ENCODE data around the gene GJB3. TPM values are rescaled to one million over a fixed set of nuclear protein-coding genes. Genes with fewer than 3 reads are reported as not detected.

Gene GJB3
- total RNA-seq (2011; cell fraction: chromatin; rRNA removed; ENCODE audit: low replicate concordance): not detected in 2 replicates
- not detected in 2 replicates for total RNA-seq (2011; cell fraction: nucleolus; rRNA removed)
- not detected in 2 replicates for total RNA-seq (2011; cell fraction: nucleoplasm; rRNA removed)
- total RNA-seq (2014; rRNA removed) (not detected in 2 replicates), total RNA-seq (2014; rRNA removed; fragmentation: Illumina TruSeq; extraction: Trizol) (not detected in 2 replicates), total RNA-seq (2015; rRNA removed; fragmentation: Illumina TruSeq; extraction: Trizol) (not detected in 2 replicates), total RNA-seq (2021) (not detected in 2 replicates), polyA plus RNA-seq (2011; rRNA removed) (not detected in 2 replicates), polyA plus RNA-seq (2014; fragmentation: Illumina TruSeq; extraction: Trizol) (not detected in 2 replicates), polyA plus RNA-seq (2014; fragmentation: Nextera tagmentation; extraction: Ambion mirVana) (not detected), polyA plus RNA-seq (2014; rRNA removed) (not detected in 2 replicates), polyA minus RNA-seq (2011; rRNA and poly(A)+ RNA removed) (not detected in 2 replicates), Bru-seq, nascent RNA (percentile 12 among the genes with signal in this experiment), BruChase-seq, experiment 1, labeled RNA remaining after a 2-hour chase (percentile 18 among the genes with signal in this experiment), BruChase-seq, experiment 2, labeled RNA remaining after a 6-hour chase (percentile 13 among the genes with signal in this experiment)
- not detected in 2 replicates for polyA plus RNA-seq (2011; cell fraction: cytosol; rRNA removed)
- polyA plus RNA-seq (2011; cell fraction: nucleus; rRNA removed): not detected in 2 replicates
- polyA plus RNA-seq (2012): 0.10 TPM in 1 of 2 replicates, not detected in the other
- polyA minus RNA-seq (2011; cell fraction: cytosol; rRNA and poly(A)+ RNA removed): not detected in 2 replicates
- not detected in 2 replicates for polyA minus RNA-seq (2011; cell fraction: nucleus; rRNA and poly(A)+ RNA removed)
- long read RNA-seq, experiment 1: 0 reads
- long read RNA-seq, experiment 2: 0 reads
- long read RNA-seq, experiment 3: 0 reads

DNA sequence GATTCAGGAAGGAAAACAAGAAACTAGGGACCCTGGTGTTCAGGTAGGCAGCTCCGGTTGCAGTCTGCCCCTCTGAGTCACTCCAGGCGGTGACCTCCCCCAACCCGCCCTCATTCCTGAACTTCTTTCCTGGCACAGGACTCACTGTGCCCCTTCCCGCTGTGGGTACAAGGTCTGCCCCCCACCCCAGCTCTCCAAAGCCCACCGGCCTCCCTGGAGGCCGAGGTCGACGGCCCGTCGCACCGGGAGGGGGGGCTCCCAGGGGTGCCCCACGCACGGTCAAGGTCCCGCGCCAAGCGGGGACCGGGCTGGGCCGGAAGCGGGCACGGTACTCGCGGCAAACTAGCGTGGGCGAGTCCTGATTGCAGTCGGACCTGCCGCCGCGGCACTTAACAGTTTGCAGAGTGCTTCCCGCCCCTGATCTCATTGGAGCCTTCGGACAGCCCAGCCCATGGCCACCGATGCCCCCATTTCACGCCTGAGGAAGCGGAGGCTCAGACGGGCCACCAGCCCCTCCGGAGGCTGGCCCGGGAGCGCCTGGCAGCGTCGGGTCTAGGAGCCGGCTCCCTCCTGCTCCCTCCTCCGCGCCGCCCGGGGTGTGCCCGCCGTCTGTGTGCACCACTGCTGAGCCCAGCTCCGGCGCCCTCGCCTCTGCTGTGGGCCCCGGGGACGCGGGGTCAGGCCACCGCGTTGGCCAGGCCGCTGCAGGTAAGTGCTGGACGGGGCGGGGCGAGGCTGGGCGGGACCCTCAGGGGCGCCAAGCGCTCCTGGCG is at the start of gene GJB3:
Gene GJB3 (plus strand): TSS at position 144 of the 773 bp plus-strand sequence. CDS start 3,549 bp downstream, outside the sequence.
- no TSS peak for BruUV-seq (replicated peaks)
- ATAC-seq (no peak), FAIRE-seq (no peak), DNase-seq (ENCODE audit: extremely low read depth in 1 of 4, low spot score in 3 of 4) (peak in 2 of 4 experiments; percentile 36 to 38)
- intact Hi-C loops (cut with micrococcal nuclease) (no loop called here), in situ Hi-C loops (cut with MboI) (no loop called here)
- Histone ChIP-seq H3K9ac (ENCODE audit: insufficient read depth in 1 of 2, low read depth in 2 of 2, low read length in 2 of 2) (peak within 1 kb of the TSS in 1 of 2 experiments; percentile 10; a peak in 1 of 4 replicates), H3K4me3 (no peak within 1 kb of the TSS), H3K27ac (ENCODE audit: extremely low read depth, low read depth, low read length) (no peak within 1 kb of the TSS), H3K4me1 (replicated peaks in 1 of 2; ENCODE audit: control insufficient read depth in 2 of 2, insufficient read depth in 2 of 2, low read length in 2 of 2) (peaks cover 0 to 16% of the 10 kb centered on the region in 2 experiments; a peak in 1 of 5 replicates), H3K9me3 (replicated peaks; ENCODE audit: control insufficient read depth, insufficient read depth, low read depth, low read length) (no peaks in the 10 kb centered on the region), H3K79me2 (ENCODE audit: control insufficient read depth, insufficient read depth, low read length) (no peaks in the 10 kb centered on the region), H3K27me3 (ENCODE audit: control insufficient read depth in 2 of 2, insufficient read depth in 2 of 2, low read length in 2 of 2) (peaks cover 49 to 87% of the 10 kb centered on the region in 2 experiments), H4K20me1 (replicated peaks; ENCODE audit: control insufficient read depth, insufficient read depth, low read length) (0 out of 2 replicates have a peak, but pooled peaks cover under 1% of the 10 kb centered on the region), H3K4me2 (ENCODE audit: insufficient read depth, low read length) (no peak within 1 kb of the TSS), H3K9me1 (ENCODE audit: control insufficient read depth, insufficient read depth, low read length) (peaks cover 3% of the 10 kb centered on the region), H3K36me3 (ENCODE audit: control insufficient read depth, insufficient read depth, low read length) (no peaks in the 10 kb centered on the region), H2AFZ (ENCODE audit: low read depth, low read length) (no peak within 1 kb of the TSS)
- CTCF ChIA-PET (ENCODE audit: low intra/inter-chr PET ratio): no interaction called here
- WGBS (ENCODE audit: insufficient coverage, low coverage, missing lambda C conversion rate): 6% methylated on average over 50 of the region's 62 CpGs
- POLR2A ChIA-PET: no interaction called here
- no peak for TF ChIP-seq SP1 (CRISPR knock-in tag; IDR thresholded peaks at IDR 0.05)
- TF ChIP-seq TCF3 (CRISPR knock-in tag; IDR thresholded peaks at IDR 0.05): no peak
- TF ChIP-seq HNRNPH1 (optimal IDR thresholded peaks at IDR 0.05; ENCODE audit: low read depth, low read length): no peak
- no peak for TF ChIP-seq CHD2 (IDR thresholded peaks at IDR 0.05; ENCODE audit: low read depth, low read length)
- no peak for TF ChIP-seq ZNF830 (CRISPR knock-in tag; IDR thresholded peaks at IDR 0.05)
- TF ChIP-seq GATA2 (CRISPR knock-in tag; IDR thresholded peaks at IDR 0.05): no peak
- TF ChIP-seq POLR2G (IDR thresholded peaks at IDR 0.05; ENCODE audit: low read depth, low read length): 0 out of 2 replicates have a peak, but pooled peaks have one; percentile 29
- TF ChIP-seq, protein P1, sequence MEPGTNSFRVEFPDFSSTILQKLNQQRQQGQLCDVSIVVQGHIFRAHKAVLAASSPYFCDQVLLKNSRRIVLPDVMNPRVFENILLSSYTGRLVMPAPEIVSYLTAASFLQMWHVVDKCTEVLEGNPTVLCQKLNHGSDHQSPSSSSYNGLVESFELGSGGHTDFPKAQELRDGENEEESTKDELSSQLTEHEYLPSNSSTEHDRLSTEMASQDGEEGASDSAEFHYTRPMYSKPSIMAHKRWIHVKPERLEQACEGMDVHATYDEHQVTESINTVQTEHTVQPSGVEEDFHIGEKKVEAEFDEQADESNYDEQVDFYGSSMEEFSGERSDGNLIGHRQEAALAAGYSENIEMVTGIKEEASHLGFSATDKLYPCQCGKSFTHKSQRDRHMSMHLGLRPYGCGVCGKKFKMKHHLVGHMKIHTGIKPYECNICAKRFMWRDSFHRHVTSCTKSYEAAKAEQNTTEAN (CRISPR knock-in tag; IDR thresholded peaks at IDR 0.05): no peak
- TF ChIP-seq, protein P2, sequence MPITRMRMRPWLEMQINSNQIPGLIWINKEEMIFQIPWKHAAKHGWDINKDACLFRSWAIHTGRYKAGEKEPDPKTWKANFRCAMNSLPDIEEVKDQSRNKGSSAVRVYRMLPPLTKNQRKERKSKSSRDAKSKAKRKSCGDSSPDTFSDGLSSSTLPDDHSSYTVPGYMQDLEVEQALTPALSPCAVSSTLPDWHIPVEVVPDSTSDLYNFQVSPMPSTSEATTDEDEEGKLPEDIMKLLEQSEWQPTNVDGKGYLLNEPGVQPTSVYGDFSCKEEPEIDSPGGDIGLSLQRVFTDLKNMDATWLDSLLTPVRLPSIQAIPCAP (CRISPR knock-in tag; IDR thresholded peaks at IDR 0.05; ENCODE audit: borderline replicate concordance): no peak
- no peak for TF ChIP-seq ZNF239 (CRISPR knock-in tag; IDR thresholded peaks at IDR 0.05)
- TF ChIP-seq, protein P3, sequence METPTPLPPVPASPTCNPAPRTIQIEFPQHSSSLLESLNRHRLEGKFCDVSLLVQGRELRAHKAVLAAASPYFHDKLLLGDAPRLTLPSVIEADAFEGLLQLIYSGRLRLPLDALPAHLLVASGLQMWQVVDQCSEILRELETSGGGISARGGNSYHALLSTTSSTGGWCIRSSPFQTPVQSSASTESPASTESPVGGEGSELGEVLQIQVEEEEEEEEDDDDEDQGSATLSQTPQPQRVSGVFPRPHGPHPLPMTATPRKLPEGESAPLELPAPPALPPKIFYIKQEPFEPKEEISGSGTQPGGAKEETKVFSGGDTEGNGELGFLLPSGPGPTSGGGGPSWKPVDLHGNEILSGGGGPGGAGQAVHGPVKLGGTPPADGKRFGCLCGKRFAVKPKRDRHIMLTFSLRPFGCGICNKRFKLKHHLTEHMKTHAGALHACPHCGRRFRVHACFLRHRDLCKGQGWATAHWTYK (CRISPR knock-in tag; IDR thresholded peaks at IDR 0.05): no peak
- TF ChIP-seq MAZ (CRISPR knock-in tag; conservative IDR thresholded peaks at IDR 0.05 in 1 of 2, IDR thresholded peaks at IDR 0.05 in 1 of 2): no peak
- TF ChIP-seq EZH2 (IDR thresholded peaks at IDR 0.05; ENCODE audit: borderline replicate concordance, low read depth, low read length): peak; percentile 29; the same call in 1 of the 2 replicates
- TF ChIP-seq ZBTB7A (IDR thresholded peaks at IDR 0.05; ENCODE audit: borderline replicate concordance, control insufficient read depth, low read depth, low read length): peak; percentile 38; the same call in 1 of the 2 replicates

Measured in K562 (cell line).